GM18520 (cell line): ENCODE results near the gene ATP2B2.

ENCODE experiments used
- ATAC-seq: cut with Tn5 transposase; IDR thresholded peaks from one replicate; pipeline ENCODE4 v1.9.1; 2021; ENCODE audit not compliant: unreplicated experiment

The ATP2B2 gene

GRCh38 chr3:10530241-10530640 lies 24.9 kb upstream of the ATP2B2 start:
- ATAC-seq = no peak

GRCh38 chr3:10529809-10530208 lies 24.4 kb upstream of the ATP2B2 start:
- no peak for ATAC-seq

- ATAC-seq = no peak
Measured at GRCh38 chr3:10528046-10528445, 22.7 kb upstream of the ATP2B2 start.

GRCh38 chr3:10527295-10528001 lies 22.1 kb upstream of the ATP2B2 start:
- ATAC-seq = no peak

GRCh38 chr3:10526366-10526765 lies 21.0 kb upstream of the ATP2B2 start:
- ATAC-seq = no peak

GRCh38 chr3:10524799-10525301 lies 19.5 kb upstream of the ATP2B2 start:
- no peak for ATAC-seq

GRCh38 chr3:10524270-10524669 lies 18.9 kb upstream of the ATP2B2 start:
- ATAC-seq = no peak

GRCh38 chr3:10523561-10523960 lies 18.2 kb upstream of the ATP2B2 start:
- ATAC-seq = no peak

GRCh38 chr3:10522646-10523303 lies 17.4 kb upstream of the ATP2B2 start:
- ATAC-seq = no peak

GRCh38 chr3:10521772-10522441 lies 16.5 kb upstream of the ATP2B2 start:
- ATAC-seq = no peak

GRCh38 chr3:10520072-10520471 lies 14.7 kb upstream of the ATP2B2 start:
- no peak for ATAC-seq

GRCh38 chr3:10519236-10519635 lies 13.8 kb upstream of the ATP2B2 start:
- no peak for ATAC-seq

- no peak for ATAC-seq
Measured at GRCh38 chr3:10518506-10519150, 13.2 kb upstream of the ATP2B2 start.

- no peak for ATAC-seq
Measured at GRCh38 chr3:10517627-10518026, 12.2 kb upstream of the ATP2B2 start.

GRCh38 chr3:10516544-10517452 lies 11.4 kb upstream of the ATP2B2 start:
- ATAC-seq = no peak

- ATAC-seq = no peak
Measured at GRCh38 chr3:10515884-10516495, 10.6 kb upstream of the ATP2B2 start.

GRCh38 chr3:10515396-10515795 lies 10.0 kb upstream of the ATP2B2 start:
- no peak for ATAC-seq

- ATAC-seq = no peak
Measured at GRCh38 chr3:10514407-10515069, 9.2 kb upstream of the ATP2B2 start.

- no peak for ATAC-seq
Measured at GRCh38 chr3:10513306-10513705, 7.9 kb upstream of the ATP2B2 start.

- no peak for ATAC-seq
Measured at GRCh38 chr3:10512687-10513086, 7.3 kb upstream of the ATP2B2 start.
